NCI-H2196 treated with DMSO at 0.1 percent for 48 hours (cell line): ENCODE results near the gene FAM124A.

Experiments
- DNase-seq: peaks from one replicate; lab custom pipeline; 2025; ENCODE audit not compliant: unreplicated experiment; lab: John Stamatoyannopoulos, UW

Gene FAM124A

GRCh38 chr13:51218626-51219025, 3.6 kb upstream of the FAM124A start:
- DNase-seq: no peak

GRCh38 chr13:51220706-51221105, 1.5 kb upstream of the FAM124A start:
- no peak for DNase-seq

DNA sequence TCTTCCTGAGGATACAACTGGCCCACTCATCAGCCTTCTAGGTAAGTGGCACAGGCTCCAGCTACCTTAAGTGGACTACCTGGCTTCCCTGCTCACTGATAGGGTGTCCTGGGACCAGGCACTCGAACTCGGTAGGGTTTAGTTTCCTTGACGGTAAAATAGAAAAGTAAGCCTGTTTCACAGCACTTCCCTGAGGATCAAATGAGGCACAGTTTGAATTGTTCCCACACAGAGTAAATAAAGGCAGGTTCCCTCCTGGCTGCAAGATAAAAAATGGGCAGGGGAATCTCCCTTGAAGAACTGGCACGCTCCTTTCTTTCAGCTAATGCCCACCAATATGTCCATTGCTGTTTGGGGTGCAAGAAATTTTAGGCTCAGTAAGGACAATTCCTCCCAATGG, 1.1 kb upstream of the FAM124A start:
- no peak for DNase-seq

DNA sequence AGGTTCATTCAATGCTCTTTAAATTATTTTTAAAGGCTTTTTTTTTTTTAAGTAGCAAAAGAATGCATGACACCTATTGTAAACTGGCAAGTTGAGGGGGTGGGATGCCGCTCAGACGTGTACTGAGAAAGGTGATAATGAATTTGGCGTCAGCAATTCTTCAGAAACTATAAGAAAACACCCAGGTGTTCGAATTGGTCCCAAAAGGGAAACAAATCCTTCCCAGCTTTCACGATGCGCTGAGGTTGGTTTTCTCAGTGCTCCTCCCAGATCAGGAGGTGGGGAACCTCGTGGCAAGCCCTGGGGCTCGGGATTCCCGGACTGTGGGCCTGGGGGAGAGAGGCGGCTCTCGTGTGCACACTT, 543 bp upstream of the FAM124A start:
- no peak for DNase-seq

DNA sequence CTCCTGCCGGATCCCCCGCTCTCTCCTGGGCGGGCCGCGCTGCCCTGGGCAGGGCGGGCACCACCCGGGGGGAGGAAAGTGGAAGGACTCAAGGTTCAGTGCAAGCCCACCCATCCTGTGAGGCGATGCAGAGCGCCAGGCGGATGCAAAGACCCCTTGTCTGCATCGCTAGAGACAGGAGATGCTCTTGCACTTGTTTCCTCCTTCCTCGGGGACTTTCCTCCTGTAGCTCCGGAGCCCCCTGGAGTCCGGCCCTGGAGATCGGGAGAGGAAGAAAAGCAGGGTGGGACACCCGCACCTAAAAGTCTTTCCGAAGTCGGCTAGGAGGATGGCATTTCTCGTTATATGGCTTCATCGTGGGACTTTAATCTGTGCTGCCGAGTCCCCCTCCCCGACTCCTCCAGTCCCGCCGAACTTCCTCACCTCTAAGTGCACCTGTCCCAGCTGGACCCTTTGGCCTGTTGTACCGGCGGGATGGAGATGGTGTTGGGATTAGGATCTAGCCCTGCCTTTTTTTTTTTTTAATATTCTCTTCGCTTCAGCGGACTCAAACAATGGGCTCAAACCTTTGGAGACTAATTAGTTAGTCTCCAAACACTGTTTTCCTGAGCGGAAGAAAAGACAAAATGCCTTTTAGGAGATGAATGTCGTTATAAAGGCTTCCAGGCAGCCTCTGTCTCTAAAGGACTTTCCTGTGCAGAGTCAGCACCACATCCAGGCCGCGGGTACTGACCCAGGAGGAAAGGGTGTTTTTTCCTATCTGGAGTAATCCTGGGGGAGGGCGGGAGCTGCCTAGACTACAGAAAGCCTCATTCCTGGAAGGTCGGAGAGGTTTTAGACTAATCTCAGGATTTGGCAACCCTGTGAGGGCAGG, 725 bp downstream of the FAM124A start:
- no peak for DNase-seq

DNA sequence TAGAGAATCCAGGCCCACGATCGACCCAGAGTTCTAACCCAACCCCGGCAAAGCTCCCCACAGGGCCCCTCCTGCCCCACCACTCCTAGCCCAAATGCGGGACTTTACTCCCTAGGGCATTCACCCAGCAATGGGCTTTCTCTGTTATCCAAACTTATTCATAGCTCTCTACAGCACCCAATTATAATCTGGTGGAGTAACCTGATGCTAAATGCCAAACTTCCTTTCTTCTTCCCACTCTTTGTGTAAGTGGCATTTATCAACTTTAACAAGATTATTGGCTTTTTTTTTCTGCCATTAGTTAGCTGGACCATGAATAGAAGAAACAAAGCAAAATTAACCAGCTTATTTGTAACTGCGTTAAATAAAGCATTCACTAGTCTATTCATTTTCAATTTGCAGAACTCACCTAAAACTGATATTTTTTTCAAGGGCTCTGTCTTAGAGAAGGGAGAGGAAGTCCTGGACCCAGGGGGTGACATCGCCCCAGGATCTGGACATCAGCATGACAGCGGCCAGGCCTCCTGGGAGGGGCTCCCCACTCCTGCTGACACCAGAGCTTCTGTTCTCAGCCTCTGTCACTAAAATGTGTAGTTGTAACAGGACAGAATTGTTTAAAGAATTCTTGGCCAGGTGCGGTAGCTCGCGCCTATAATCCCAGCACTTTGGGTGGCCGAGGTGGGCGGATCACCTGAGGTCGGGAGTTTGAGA, 1.5 kb downstream of the FAM124A start:
- DNase-seq: no peak

- no peak for DNase-seq
These were observed 2.8 kb downstream of the FAM124A start for GRCh38 chr13:51225029-51225428.

DNA sequence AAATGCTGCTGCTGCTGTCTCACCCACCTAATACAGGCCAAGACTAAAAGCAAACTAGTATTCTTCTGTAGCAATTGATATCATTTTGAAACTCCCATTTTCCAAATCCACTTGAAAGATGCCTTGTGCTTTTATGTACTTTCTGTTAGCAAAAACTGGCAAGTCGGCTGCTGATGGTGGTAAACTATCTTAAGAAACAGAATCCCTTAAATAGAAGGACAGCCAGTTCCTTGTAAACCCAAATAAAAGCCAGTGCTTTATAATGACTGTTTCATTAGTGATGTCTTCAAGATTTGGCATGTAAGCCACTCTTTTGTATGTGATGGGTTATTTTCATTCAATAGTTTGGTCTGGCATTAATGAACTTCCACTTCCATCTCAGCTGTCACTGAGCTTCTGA, 5.2 kb downstream of the FAM124A start:
- no peak for DNase-seq

DNA sequence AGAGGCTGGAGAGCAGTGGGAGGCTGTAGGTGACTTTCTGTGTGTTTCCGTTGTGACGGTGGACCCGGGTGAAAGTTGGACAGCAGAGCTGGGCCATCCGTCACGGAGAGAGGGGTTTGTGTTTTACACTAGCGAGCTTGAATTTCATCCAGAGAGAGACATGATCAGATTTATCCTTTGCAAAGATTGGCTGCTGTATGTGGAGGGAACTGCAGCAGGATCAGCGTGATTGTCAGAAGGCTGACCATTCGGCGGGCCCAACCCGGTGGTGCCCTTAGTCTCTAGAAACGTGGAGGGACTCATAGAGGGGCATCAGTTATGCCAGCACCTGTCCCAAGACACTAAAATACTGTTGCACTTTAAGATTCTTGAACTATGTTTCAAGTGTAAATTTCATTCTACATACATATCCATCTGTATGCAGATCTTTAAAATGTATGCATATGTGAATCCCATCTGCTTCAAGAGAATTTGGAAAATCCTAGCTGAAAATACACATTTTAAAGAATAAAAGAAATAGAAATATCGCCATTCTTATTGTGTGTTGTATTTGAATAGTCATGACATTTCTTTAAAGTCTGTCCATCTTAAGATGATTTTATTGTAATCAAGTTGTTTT, 7.0 kb downstream of the FAM124A start:
- DNase-seq: no peak

GRCh38 chr13:51229731-51230130, 7.5 kb downstream of the FAM124A start:
- DNase-seq: no peak

DNA sequence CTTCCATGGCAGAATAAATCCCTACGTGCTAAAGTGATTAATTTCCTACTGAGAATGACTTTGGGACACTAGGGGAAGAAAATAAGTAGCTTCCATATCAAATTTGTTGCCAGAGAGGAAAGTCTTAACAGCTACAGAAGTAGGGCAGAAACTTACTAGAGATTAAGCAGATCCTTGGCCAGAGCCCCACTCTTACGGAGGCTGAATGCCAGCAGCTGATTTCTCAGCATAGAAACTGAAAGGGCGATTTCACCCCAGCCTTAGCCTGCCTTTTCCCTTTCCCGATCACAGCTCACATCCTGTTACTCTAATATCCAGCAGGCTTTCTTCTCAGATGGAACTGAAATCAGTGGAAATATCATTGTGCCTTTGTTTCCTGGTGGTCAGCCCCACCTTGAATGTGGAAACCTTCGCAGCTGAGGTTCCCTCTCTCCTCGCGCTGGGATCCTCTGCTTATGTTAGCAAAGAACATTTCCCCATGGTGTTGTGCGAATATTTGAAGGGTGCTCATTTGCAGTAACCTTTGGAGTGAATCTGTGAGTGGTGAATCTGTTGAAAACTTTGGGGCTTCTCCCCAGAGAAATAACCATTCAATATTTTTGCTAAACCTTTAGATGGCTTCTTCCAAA, 8.4 kb downstream of the FAM124A start:
- no peak for DNase-seq

DNA sequence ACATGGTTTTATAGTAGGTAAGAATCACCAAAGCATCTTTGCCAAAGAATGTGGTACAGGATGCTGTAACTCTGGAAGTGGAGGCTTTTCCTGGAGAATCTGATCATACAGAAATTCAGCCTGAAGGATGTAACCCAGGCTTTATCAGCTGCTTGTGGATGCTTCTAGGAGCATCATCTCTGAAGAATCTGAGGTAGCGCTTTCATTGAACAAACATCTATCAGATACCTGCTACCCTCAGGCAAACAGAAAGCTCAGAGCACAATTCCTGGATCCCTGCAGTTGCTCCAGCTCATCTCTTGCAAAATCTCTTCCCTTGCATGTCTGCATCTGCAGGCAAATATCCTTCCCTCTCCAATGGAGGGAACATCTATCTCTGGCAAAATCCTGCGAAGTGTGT, 9.3 kb downstream of the FAM124A start:
- no peak for DNase-seq

- DNase-seq: no peak
These were observed 10.1 kb downstream of the FAM124A start for GRCh38 chr13:51232328-51232727.

- DNase-seq: no peak
These were observed 11.1 kb downstream of the FAM124A start for GRCh38 chr13:51233117-51233826.

DNA sequence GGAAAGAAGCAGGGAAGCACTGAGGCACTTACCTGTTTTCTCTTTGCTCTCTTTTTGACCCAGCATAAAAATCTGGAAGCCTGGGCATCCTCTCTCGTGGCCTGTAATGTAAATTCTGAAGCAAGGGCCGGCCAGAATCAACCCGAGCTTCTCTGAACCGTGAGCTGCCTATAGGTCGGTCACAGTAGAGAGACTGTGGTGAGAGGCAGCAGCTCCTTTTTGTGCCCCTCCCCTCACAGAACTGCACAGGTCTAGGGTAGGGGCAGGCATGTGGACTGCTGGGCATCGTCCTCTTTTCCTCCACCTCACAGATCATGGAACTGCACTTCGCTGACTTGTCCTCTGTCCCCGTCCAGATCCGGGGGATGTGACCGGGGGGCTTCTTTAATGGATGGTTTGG, 12.5 kb downstream of the FAM124A start:
- no peak for DNase-seq

GRCh38 chr13:51235186-51235585, 13.0 kb downstream of the FAM124A start:
- no peak for DNase-seq

DNA sequence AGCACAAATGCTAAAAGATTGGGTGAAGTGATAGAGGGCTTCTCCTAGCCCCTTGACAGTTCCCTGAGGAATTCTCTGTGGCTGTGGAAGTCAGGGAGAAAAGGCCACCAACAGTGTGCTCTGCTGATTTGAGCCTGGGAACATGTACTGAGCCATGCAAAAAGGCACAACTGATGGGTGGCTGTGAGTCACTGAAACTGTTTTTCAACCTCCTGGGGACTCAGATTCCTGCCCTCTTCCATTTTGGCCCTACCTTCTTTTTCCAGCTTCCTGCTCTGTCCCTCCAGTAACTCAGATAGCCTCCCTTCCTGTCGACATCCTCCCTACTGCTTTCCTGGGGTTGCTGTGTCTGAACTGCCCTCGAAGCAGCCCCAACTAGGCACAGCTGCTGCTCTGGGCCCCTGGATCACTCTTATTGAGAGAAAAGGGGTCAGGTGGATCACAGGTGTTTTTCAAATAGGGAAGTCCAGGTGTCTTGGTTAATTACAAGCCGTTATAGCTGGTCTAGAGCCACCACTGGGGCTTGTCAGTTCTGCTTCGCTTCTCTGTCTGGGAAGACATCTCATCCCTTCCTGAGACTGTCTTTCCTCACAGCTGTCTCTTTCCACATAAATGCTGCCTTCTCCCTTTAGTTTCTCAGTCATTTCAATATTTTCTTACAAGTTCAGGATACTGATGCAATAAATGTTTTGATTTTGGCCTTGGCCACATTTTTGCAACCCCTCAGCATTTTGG, 13.7 kb downstream of the FAM124A start:
- DNase-seq: no peak

GRCh38 chr13:51236491-51236792, 14.2 kb downstream of the FAM124A start:
- no peak for DNase-seq

DNA sequence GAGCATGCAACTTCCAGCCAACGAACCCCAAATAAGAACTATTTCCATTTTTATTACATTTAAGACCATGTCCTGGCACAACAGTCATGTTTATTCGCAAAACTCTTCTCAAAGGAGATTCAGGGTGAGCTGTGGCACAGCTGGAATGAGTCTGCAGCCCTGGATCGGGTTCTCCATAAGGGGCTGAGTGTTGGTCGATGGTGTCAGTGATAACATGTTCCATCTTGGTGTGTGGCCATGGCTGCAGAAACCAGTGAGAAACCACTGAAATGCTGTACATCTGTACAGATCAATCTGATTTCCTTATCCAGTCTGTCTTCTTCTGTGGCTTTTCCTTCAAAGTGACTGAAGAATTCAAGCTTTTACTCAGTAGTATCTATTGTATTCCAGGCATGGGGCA, 15.2 kb downstream of the FAM124A start:
- no peak for DNase-seq

GRCh38 chr13:51237887-51238286, 15.7 kb downstream of the FAM124A start:
- DNase-seq: no peak

DNA sequence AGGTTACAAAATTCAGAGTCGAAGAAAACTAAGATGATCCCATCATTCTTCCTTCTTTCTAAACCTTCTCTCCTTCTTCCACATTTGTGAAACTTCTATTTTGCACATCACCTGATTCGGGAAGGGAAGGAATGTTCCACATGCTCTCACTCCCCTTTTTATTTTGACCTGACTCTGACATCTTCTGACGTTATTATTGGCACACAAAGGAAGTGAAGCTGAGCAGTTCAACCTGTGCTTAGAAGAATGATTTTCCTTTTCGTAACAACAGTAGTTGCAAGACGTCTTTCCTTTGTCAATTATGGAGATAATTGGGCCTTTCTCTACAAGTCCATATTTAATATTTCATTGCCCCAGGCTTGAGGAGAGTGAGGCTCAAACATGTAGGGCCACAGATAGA, 18.0 kb downstream of the FAM124A start:
- no peak for DNase-seq
